Measurements from ENCODE around the gene CORIN.
"Not testable (repeated sequence)": the region's sequence is repeated elsewhere in the genome, so short reads cannot be mapped to it uniquely, and the experiment has no call there.

CORIN gene

GRCh38 chr4:47830265-47831025, 7.4 kb downstream of the CORIN start:
- DNase-seq: no peak

DNA sequence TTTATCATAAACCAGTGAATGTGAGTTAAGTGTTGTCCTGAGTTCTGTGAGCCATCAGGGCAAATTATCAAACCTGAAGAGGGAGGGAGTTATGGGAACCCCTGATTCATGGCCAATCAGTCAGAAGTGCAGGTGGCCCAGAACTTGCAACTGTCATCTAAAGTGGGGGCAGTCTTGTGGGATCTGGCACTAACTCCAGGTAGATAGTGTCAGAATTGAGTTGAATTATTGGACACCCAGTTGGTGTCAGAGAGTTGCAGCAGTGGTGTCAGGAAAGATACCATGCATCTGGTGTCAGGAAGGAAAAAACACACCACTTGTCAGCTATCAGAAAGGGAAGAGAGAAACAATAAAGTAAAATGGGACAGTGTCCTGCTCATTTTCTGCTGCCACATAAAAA, 8.4 kb downstream of the CORIN start:
- no peak for DNase-seq

- DNase-seq: no peak
These were observed 10.4 kb downstream of the CORIN start for GRCh38 chr4:47827343-47828047.

DNA sequence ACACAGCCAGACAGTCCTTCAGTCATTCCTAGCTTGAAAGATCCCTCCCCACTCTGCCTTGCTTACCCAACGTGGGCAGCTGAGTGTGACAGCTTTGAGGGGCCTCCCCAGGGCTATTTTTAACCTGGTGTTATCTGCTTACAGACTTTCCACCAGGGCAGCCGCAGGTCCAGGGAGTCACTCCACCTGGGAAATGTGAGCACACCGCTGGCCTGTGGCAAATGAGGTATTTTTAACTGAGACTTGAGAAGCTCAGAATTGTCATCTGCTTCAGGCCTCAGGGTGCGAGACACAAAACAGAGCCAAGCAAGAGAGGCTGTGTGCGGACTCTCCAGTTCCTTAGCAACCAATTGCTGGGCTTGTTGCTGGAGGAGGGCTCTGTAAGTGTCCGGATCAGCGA, 13.0 kb downstream of the CORIN start:
- no peak for DNase-seq

DNA sequence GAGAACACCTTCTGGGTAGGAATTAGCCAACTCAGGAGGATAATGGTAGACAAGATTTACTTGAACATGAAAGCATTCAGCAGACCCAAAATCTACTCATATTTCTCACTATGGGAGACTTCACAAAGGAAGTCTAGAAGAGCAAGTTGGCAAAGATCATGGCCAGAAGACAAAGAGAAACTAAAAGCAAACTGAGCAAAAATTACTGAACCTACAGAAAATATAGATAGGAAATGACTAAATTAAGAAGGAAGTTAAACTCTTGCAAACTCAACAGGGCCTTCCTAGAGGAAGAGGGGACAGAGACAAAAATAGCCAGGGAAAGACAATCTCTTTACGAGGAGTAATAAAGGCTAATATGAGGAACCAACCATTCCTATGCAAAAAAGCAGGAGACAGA, 18.7 kb downstream of the CORIN start:
- no peak for DNase-seq

DNA sequence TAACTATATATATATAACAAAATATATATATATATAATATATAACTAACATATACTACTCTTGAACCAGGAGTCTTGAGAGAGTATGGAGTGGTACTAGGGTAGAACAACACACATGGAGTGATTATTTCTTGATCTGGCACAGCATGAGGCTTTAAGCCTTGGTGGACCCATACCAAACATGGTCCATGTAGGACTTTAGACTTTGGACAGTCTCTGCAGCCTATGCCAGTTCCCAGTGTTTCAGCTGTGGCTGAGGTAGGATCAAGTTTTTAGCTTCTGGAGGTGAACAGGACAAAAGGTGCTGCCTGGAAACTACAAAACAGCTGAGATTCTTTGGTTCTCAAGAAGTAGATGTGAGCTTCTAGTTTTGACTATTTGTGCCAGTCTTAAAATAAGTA, 20.6 kb downstream of the CORIN start:
- DNase-seq: no peak

GRCh38 chr4:47816748-47817147, 21.1 kb downstream of the CORIN start:
- DNase-seq: no peak

GRCh38 chr4:47814618-47815295, 23.1 kb downstream of the CORIN start:
- no peak for DNase-seq

GRCh38 chr4:47809654-47810203, 28.1 kb downstream of the CORIN start:
- DNase-seq: no peak

DNA sequence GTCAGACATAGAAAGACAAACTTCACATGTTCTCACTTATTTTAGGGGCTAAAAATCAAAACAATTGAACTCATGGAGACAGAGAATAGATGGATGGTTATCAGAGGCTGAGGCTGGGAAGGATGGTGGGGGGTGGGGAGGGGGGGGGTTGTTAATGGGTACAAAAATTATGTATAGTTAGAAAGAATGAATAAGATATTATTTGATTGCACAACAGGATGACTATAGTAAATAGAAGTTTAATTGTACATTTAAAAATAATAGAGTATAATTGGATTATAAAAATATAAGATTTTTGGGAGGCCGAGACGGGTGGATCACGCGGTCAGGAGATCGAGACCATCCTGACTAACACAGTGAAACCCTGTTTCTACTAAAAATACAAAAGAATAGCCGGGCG, 33.3 kb downstream of the CORIN start:
- no peak for DNase-seq

GRCh38 chr4:47801481-47802002, 36.3 kb downstream of the CORIN start:
- no peak for DNase-seq

GRCh38 chr4:47798165-47798564, 39.7 kb downstream of the CORIN start:
- no peak for DNase-seq

GRCh38 chr4:47791965-47792364, 45.9 kb downstream of the CORIN start:
- no peak for DNase-seq

DNA sequence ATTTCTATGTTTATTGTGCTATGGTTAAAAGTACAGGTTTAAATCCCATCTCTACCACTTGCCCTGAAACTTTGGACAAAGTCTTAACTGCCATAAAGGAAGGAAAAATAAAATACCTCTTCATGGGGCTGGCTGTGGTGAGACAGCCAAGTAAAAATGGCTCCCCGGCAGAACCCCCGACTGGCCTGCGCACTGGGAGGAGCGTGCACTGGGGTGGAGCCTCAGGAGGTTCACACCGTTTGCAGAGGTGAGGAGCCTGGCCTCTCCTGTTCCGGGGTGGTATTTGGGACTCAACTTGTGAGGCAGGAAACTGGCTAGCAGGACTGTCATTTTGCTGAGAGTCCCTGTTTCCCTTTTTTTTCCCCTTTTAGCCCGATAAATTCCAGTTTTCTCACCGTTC, 47.8 kb downstream of the CORIN start:
- no peak for DNase-seq

DNA sequence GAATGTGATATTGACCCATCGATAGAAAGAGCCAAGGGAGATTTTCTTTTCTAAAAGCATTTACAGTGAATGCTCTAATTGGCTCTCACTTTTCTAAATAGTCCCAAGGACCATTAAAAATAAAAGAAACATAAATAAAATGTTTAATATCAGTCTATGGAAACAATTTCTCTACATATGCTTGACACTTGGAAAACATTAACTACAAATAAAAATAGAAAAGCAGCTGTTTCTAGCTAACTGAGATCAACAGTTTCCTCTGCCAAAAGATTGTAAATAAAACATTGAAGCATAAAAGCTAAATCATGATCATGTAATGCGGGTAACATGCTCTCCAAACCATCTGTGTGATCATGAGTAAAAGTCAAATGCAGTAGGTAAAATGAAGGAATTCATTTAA, 49.7 kb downstream of the CORIN start:
- no peak for DNase-seq

- no peak for DNase-seq
These were observed 50.9 kb downstream of the CORIN start for GRCh38 chr4:47786958-47787370.

DNA sequence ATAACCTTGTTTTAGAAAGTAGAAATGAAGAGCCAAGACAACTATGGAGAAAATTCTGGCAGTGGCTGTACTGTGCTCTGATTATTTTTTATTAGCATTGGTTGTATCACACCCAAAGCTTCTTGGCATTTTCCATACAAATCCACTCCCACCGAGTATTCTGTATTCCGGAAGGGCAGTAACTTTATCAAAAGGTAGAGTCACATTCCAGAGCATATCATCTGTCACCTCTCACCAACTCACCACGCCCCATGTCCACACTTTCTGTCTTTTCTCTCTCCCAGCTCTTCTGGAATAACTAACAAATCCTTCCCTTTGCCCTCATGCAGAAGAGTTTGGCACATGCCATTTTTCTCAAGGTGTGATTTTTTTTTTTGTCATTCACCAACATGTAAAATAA, 52.7 kb downstream of the CORIN start:
- DNase-seq: no peak

DNA sequence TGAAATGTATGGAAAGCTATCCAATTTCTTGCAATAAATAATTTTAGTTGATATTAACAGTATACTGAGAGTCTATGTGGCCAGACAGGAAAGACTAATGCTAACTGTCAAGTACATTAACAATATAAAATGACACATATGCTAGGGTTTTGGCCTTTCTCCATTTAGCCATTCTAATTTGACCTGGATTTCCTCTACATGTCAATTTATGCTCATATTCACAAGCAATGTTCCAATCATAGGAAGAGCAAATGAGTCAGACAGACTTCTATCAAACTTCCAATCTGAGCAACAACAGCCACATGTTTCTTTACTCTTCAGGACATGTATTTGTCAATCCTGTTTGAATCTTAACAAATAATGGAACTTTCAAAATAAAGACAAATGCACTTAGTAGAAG, 53.6 kb downstream of the CORIN start:
- no peak for DNase-seq

DNA sequence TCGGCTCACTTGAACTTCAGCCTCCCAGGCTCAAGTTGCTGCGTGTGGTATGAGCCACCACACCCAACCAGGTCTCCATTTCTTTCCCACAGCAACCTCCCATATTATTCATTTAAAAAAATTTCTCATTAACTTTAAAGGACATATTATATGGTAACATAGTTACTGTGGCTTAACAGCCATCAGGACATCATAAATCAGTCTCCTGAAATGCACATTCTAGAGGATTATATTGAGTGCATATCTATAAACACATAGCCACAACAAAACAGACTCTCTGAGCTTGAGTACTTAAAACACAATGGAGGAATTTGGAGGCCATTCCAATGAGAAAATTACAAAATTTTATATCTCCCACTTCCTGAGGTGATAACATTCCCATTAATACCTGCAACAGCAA, 61.5 kb downstream of the CORIN start:
- DNase-seq: no peak

- DNase-seq: no peak
These were observed 63.8 kb downstream of the CORIN start for GRCh38 chr4:47774079-47774478.

DNA sequence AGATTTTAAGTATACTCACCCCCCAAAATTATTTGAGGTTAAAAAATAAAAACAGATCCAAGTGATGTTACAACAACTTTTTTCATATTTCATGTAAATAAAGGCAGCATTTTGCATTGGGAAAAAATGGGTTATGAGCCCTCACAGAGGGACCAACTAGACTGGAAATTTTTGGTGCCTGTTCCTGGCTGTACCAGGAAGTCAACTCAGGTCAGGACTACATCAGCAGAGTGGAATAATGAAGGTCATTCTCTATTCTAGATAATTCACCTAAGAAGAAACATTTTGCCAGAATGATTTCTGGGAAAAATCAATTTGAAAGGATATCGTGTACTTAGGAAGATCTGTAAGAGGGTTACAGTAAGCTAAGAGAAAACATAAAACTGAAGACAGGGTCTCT, 66.8 kb downstream of the CORIN start:
- DNase-seq: no peak

DNA sequence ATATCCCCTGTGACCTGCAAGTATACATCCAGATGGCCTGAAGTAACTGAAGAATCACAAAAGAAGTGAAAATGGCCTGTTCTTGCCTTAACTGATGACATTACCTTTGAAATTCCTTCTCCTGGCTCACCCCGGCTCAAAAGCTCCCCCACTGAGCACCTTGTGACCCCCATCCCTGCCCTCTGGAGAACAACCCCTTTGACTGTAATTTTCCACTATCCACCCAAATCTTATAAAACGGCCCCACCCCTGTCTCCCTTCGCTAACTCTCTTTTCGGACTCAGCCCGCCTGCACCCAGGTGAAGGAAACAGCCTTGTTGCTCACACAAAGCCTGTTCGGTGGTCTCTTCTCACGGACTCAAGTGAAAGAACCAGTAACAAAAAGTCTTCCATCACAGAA, 69.9 kb downstream of the CORIN start:
- not testable (repeated sequence) for DNase-seq

GRCh38 chr4:47763279-47763678, 74.6 kb downstream of the CORIN start:
- no peak for DNase-seq
